NCI-H460 (cell line): ENCODE results near the gene UGT2A1. TPM values are rescaled to one million over a fixed set of nuclear protein-coding genes. Genes with fewer than 3 reads are reported as not detected.

ENCODE experiments used
- DNase-seq: peaks from one replicate; pipeline ENCODE4 v3.0.0-alpha.2; 2016; ENCODE audit warnings: low read depth; ENCODE audit errors: extremely low read depth
- small RNA-seq, 2 experiments: library from RNA; depleted of rRNA; stranded (forward); fragments of <200 nt; gene quantifications; one replicate each; pipeline ENCODE3, GENCODE V24; 2014
- total RNA-seq: library from RNA; depleted of rRNA; stranded (reverse); fragments of >200 nt; shearing (Covaris generic); gene quantifications from 2 replicates; pipeline ENCODE4 v1.2.3, GENCODE V29; 2014; rRNA removed

The UGT2A1 gene
- total RNA-seq, 1 experiment from 2014 or later, result not detected

DNA sequence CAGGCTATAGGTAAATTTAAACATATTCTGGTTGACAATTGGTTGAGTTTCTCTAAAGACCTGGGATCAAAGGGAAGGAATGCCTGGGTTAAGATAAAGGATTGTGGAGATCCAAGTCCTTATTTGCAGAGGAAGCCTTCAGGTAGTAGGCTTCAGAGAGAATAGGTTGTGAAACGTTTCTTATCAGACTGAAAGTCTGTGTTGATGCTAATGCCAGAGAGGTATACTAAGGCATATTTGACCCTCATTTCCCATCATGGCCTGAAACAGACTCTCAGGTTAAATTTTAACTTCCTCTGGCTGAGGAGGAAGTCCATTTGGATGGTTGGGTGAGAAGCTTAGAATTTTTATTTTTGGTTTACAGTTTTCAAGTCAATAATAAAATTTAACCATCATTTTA, 61.7 kb downstream of the UGT2A1 start:
- DNase-seq, result no peak

DNA sequence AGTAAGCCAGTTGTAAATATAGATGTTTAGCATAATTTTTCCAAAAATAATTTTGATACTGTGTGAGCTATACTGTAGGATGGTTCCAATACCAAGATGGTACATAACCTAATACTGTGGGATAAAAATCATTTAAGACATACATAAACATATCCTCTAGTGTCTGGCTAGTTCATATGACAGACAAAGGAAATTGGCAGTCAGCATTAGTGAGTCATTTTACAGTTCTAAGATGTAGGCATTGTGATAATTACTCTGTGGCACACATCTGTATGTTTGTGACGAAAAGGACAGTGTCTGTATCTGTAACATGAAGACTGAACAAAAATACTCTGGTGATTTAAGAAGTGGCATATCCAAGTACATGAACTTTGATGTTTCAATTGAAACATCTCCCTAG, 63.2 kb downstream of the UGT2A1 start:
- no peak for DNase-seq

DNA sequence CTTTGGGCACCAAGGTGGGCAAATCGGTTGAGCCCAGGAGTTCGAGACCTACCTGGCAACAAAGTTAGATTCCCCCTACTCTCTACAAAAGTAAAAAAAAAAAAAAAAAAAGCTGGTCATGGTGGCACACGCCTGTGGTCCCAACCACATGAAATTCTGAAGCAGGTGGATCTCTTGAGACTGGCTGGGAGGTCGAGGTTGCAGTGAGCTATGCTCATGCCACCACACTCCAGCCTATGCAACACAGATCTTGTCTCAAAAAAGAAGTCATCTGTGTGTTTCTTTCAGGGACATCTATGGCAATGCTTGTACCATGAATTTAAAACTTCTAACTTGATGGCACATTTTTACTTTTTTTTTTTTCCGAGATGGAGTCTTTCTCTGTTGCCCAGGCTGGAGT, 68.9 kb downstream of the UGT2A1 start:
- no peak for DNase-seq

DNA sequence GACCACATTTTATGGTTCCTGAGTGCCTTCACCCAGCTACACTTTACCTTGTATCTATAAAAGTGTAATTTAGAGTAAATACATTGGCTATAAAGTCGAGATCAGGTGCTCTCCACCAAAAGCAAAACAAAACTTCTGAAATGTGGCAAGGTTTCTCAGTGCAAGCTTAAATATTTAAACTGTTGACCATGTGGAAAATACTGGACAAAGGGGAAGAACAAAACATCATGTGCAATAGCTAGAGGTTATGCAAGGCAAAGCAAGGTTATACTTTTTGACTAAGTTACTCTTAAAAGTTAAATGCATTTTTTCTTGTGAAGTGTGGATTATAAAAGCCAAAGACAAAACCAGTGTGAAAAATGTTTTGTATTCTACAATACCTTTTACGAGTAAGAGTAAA, 69.5 kb downstream of the UGT2A1 start:
- no peak for DNase-seq

DNA sequence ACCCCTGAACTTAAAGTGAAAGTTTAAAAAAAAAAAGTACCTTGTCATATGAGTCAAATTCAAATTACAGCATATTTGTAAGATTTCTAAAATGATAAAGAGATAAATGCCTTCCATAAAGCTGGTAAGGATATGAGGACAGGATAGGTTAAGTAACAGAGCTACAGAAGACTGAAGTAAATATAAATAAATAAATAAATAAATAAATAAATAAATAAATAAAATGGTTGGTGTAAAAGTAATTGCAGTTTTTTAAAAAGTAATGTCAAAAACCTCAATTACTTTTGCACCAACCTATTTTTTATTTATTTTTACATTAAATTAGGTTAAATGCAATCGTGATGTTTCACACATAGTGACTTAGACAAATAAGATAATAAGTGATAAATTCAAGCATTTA, 75.8 kb downstream of the UGT2A1 start:
- DNase-seq, result no peak

DNA sequence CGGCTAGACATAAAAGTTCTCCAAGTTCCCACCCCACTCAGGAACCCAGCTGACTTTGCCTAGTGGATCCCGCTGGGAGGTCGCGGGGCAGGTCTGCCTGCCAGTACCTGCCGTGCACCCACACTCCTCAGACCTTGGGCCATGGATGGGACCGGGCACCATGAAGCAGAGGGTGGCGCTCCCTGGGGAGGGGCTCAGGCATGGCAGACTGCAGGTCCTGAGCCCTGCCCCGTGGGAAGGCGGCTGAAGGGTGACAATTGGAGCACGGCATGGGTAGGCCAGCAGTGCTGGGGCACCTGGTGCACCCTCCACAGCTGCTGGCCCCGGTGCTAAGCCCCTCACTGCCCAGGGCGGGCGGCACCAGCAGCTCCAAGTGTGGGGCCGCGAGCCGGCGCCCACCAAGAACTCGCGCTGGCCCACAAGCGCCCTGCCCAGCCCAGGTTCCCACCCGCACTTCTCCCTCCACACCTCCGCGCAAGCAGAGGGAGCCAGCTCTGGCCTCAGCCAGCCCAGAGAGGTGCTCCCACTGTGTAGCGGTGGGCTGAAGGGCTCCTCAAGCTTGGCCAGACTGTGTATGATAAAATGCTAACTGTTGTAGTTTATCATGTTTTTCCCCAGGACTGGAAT, 76.7 kb downstream of the UGT2A1 start:
- DNase-seq, result no peak

DNA sequence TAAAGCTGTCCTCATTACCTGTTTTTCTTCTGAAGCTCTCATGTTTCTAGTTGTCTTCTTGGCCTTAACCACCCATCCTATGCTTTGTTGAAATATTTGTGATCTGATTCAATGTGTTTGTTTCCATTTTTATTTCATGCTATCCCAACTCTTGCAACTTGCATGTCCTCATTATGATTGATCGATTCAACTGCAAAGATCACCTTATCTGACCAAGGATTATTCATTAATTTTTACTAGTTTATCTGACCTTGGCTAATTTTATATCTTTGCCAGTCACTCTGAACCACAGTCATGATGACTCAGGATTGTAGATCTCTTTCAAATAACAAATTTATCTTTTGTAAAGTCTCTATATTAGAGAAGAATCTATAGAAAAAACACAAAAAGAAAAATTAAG, 84.3 kb downstream of the UGT2A1 start:
- no peak for DNase-seq

DNA sequence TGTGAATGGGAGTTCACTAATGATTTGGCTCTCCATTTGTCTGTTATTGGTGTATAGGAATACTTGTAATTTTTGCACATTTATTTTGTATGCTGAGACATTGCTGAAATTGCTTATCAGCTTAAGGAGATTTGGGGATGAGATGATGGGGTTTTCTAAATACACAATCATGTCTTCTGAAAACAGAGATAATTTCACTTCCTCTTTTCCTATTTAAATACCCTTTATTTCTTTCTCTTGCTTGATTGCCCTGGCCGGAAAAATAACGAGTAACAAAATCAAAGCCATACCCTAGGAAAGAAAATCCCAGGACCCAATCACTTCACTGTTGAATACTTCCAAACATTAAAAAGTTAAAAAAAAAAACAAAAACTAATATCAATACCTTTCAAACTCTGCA, 89.6 kb downstream of the UGT2A1 start:
- no peak for DNase-seq

DNA sequence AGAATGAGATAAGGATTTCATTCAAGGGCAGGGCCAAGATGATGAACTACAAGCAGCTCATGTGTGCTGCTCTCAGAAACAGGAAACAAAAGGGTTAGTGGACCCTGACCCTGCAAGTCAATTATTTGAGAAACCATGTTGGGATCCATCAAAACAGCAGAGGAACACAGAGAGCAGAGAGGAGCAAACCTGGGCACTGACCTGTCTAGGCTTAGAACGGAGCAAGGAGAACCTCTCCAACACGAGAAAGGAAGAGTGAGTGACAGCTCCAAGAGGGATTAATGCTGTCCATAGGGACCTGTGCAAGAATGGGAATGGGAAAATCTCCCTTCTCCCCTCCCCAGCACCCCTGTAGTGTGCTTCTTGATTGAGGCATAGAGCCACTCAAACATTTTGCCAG, 103.4 kb downstream of the UGT2A1 start:
- no peak for DNase-seq

DNA sequence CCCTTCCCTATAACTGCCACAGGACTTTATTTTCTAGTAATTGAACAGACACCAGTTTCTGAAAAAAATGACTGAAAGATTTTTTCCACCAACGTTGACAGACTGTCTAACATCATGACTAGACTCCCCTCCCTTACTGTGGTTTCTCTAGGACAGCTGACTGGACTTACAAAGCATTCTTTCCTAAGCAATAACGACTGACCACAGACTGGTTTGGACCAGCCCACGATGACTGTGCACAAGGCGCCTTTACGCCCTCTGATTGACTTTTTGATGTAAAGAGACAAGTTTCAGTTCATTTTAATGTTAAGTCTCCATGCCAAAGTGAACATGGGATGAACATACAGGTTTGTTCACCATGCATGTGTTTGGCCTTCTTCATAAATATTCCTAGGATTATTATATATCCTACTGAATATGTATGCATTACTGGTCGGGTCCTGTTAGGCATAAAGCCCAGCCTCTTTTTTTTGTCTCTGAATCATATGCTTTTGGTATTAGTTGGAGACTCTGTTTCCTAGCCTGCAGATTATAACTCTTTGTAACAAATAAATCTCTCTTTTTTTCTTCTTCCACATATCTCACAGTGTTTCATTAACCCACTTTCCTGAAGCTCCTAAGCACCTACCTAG, 106.8 kb downstream of the UGT2A1 start:
- no peak for DNase-seq

Small RNA genes lying within 50 kb of the gene (small RNA-seq; reads per million reads assigned to genes)
- gene UGT2A2, result 0 reads per million in 2 experiments

Other genes starting within 250 kb of the UGT2A1 start
- gene UGT2B4, start 157.3 kb downstream of the UGT2A1 start, total RNA-seq, result not detected in 2 replicates
- not detected in 2 replicates for gene UGT2A2, start 13.6 kb downstream of the UGT2A1 start, total RNA-seq
- gene SULT1B1, start 107.4 kb upstream of the UGT2A1 start, total RNA-seq, result under 0.01 TPM in 1 of 2 replicates, not detected in the other
- gene SULT1E1, start 206.9 kb upstream of the UGT2A1 start, total RNA-seq, result not detected in 2 replicates